ENCODE results near the gene VCL.
"Not testable (repeated sequence)": the region's sequence is repeated elsewhere in the genome, so short reads cannot be mapped to it uniquely, and the experiment has no call there.

The VCL gene

GRCh38 chr10:74113546-74113945 lies 115.6 kb downstream of the VCL start:
- no peak for DNase-seq

DNA sequence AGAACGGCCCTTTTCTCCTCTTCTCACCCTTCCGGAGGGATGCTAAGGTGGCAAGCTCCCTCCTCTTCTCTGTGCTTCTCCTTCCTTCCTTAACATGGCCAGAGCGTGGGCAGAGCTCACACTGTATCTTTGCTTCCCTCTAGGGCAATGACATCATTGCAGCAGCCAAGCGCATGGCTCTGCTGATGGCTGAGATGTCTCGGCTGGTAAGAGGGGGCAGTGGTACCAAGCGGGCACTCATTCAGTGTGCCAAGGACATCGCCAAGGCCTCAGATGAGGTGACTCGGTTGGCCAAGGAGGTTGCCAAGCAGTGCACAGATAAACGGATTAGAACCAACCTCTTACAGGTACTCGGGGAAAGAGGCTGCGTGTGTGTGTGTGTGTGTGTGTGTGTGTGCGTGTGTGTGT lies 116.1 kb downstream of the VCL start:
- DNase-seq, result no peak

- DNase-seq, result no peak
Observed at GRCh38 chr10:74117738-74118137, 119.8 kb downstream of the VCL start.

GRCh38 chr10:74118804-74119203 lies 120.9 kb downstream of the VCL start:
- DNase-seq, result no peak

- DNase-seq, result no peak
Observed at GRCh38 chr10:74120911-74121310, 123.0 kb downstream of the VCL start.

GRCh38 chr10:74121368-74121767 lies 123.5 kb downstream of the VCL start:
- DNase-seq, result no peak

DNA sequence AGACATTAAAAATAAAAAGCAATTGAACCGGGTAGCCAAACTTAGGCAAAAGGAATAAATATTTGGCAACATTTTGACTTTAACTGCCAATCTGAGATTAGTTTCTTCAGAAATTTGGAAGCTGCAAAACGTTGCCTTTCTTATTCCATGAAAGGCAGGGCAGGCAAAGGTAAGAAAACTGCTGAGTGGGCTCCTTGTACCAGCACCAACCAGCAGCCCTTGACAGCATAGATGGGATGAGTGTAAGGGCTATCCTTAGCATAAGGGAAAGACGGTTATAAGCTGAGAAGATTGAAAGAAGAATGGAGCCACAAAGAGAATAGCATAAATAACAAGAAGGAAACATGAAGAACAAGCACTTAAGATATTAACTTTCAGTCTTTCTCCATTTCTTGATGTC lies 124.1 kb downstream of the VCL start:
- DNase-seq, result no peak

GRCh38 chr10:74123081-74123480 lies 125.2 kb downstream of the VCL start:
- no peak for DNase-seq

- no peak for DNase-seq
Observed at GRCh38 chr10:74133923-74134820, 136.3 kb downstream of the VCL start.

GRCh38 chr10:74135452-74135851 lies 137.5 kb downstream of the VCL start:
- DNase-seq, result no peak

GRCh38 chr10:74137992-74138391 lies 140.1 kb downstream of the VCL start:
- DNase-seq, result no peak

DNA sequence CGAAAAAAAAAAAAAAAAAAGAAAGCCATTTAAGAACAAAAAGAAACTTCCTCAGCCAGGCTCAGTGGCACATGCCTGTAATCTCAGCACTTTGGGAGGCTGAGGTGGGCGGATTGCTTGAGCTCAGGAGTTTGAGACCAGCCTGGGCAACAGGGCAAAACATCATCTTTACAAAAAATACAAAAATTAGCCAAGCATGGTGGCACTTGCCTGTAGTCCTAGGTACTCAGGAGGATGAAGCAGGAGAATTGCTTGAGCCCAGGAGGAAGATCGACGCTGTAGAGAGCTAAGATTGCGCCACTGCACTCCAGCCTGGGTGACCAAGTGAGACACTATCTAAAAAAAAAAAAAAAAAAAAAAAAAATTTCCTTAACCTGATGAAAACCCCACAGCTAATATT lies 140.7 kb downstream of the VCL start:
- DNase-seq, result not testable (repeated sequence)

- no peak for DNase-seq
Observed at GRCh38 chr10:74139981-74140380, 142.1 kb downstream of the VCL start.

DNA sequence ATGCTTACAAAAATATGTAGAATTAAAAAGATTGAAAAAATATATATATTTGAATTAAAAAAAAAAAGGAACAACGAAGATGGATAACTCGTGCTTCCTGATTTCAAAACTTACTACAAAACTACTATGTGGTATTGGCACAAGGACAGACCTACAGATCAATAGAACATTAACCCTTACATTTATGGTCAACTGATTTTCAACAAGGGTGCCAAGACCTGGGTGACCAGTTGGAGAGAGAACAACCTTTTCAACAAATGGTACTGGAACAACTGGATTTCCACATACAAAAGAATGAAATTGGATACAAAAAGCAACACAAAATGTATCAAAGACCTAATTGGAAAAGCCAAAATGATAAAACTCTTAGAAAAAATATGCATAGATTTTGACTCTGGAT lies 142.6 kb downstream of the VCL start:
- DNase-seq, result no peak

DNA sequence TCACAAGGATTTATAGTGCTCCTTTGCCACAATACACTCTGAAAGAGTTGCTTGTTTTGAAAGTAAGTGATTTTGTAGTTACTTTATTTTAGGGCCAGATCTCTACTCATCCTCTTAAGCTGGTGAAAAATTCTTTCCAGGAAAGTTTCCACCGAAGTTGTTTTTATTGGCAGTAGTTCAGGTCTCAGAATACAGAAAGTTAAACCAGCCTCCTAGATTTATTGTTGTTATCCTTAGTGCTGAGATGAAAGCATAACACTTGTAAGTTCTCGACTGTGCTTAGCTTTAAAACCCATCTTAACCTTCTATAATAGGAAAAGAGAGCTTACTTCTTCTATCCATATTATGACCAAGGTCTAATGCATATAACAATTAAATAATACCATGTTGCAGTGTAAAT lies 147.2 kb downstream of the VCL start:
- DNase-seq, result no peak

GRCh38 chr10:74146980-74147379 lies 149.1 kb downstream of the VCL start:
- DNase-seq, result not testable (repeated sequence)

- DNase-seq, result peak in 1 of 2 experiments; percentile 86
Observed at GRCh38 chr10:74150204-74150989, 152.5 kb downstream of the VCL start, which contains the start of gene AP3M1. TSS of gene AP3M1 (minus strand) at chr10:74150828. CDS start at chr10:74138379, 12,449 bp downstream.

- DNase-seq, result peak; percentile 89 to 90
Observed at GRCh38 chr10:74150990-74151878, 153.3 kb downstream of the VCL start, which contains the start of gene ADK. TSS of gene ADK (plus strand) at chr10:74151221. CDS start at chr10:74151279, 58 bp downstream.

GRCh38 chr10:74151879-74152722 lies 154.2 kb downstream of the VCL start:
- DNase-seq, result no peak

GRCh38 chr10:74153123-74153522 lies 155.2 kb downstream of the VCL start:
- DNase-seq, result no peak

GRCh38 chr10:74153676-74154075 lies 155.8 kb downstream of the VCL start:
- no peak for DNase-seq

GRCh38 chr10:74156919-74157289 lies 159.0 kb downstream of the VCL start:
- DNase-seq, result no peak
